HepG2 (cell line): ENCODE data around the gene VPS52. TPM values are rescaled to one million over a fixed set of nuclear protein-coding genes. Genes with fewer than 3 reads are reported as not detected.

Experiments used
- ATAC-seq: fragments of 200-7000 bp; cut with Tn5 transposase; 3 replicates; pipeline ENCODE4 v1.9.1; 2020; ENCODE audit warnings: mild to moderate bottlenecking, moderate library complexity
- BruUV-seq: library from RNA; stranded (reverse); fragments of 400-500 nt; replicated peaks from 2 replicates; lab custom pipeline; 2021; lab: Mats Ljungman, UMichigan
- CTCF ChIA-PET: fragments of 300-600 bp; formaldehyde crosslinking; extraction: SDS; loops from one replicate; lab custom pipeline; 2021; ENCODE audit warnings: low total read pairs, inconsistent platforms, low intra/inter-chr PET ratio; lab: Yijun Ruan, JAX
- POLR2A ChIA-PET: fragments of 350-600 bp; sonication (Branson Sonifier 250); formaldehyde crosslinking; loops from one replicate; lab custom pipeline; 2020; ENCODE audit warnings: antibody characterized with exemption, inconsistent platforms; lab: Yijun Ruan, JAX
- DNase-seq: peaks from one replicate; pipeline ENCODE4 v3.0.0-alpha.2; 2015; ENCODE audit warnings: low spot score
- FAIRE-seq: peaks from 3 replicates; lab custom pipeline; 2011; peaks lifted over from hg19 to GRCh38; lab: Jason Lieb, UNC
- H2AFZ ChIP-seq: one replicate; pipeline ENCODE4 v1.6.1; 2011; ENCODE audit warnings: low read length, inconsistent platforms
- H3K27ac ChIP-seq: fragments of 300-600 bp; 3 replicates; pipeline ENCODE4 v1.8.0; 2011; ENCODE audit warnings: mixed run types, mild to moderate bottlenecking, mixed read lengths, low read length, inconsistent platforms; ENCODE audit not compliant: insufficient read depth; ENCODE audit errors: extremely low read length
- H3K27me3 ChIP-seq, 2 experiments: fragments of 200-600 bp in 1 of 2; 2 replicates in 1 of 2; 3 replicates in 1 of 2; pipeline versions ENCODE4 v1.6.0 to v1.8.0; 2011; ENCODE audit warnings: low read length in 2 of 2, mild to moderate bottlenecking in 2 of 2, moderate library complexity in 2 of 2, inconsistent platforms in 1 of 2; ENCODE audit not compliant: insufficient read depth in 2 of 2, control insufficient read depth in 1 of 2
- H3K36me3 ChIP-seq, 2 experiments: fragments of 200-600 bp in 1 of 2; replicated peaks in 1 of 2; 2 replicates in 1 of 2; 3 replicates in 1 of 2; pipeline versions ENCODE4 v1.5.1 to v1.8.0; 2011; ENCODE audit warnings: low read length in 2 of 2, inconsistent platforms in 1 of 2; ENCODE audit not compliant: insufficient read depth in 2 of 2, control insufficient read depth in 1 of 2
- H3K4me1 ChIP-seq: 2 replicates; pipeline ENCODE4 v1.5.1; 2012; ENCODE audit warnings: low read length, inconsistent platforms; ENCODE audit not compliant: insufficient read depth
- H3K4me2 ChIP-seq: 2 replicates; pipeline ENCODE4 v1.6.0; 2011; ENCODE audit warnings: low read depth, low read length, inconsistent platforms
- H3K4me3 ChIP-seq, 3 experiments: fragments of 200-600 bp in 1 of 3; sonication (generic), shearing (Covaris generic) in 1 of 3; replicated peaks in 1 of 3; 2 replicates each; pipeline ENCODE4 v1.5.1; 2011 to 2016; ENCODE audit warnings: low read length in 3 of 3, inconsistent platforms in 2 of 3, low read depth in 2 of 3, mild to moderate bottlenecking in 2 of 3, control low read depth in 1 of 3, mixed read lengths in 1 of 3; ENCODE audit not compliant: insufficient read depth in 1 of 3
- H3K79me2 ChIP-seq: one replicate; pipeline ENCODE4 v1.6.1; 2011; ENCODE audit warnings: low read length, inconsistent platforms; ENCODE audit not compliant: insufficient read depth
- H3K9ac ChIP-seq: 2 replicates; pipeline ENCODE4 v1.6.0; 2011; ENCODE audit warnings: mild to moderate bottlenecking, low read depth, low read length, inconsistent platforms; ENCODE audit not compliant: insufficient read depth
- H3K9me3 ChIP-seq: 2 replicates; pipeline ENCODE4 v1.5.1; 2012; ENCODE audit warnings: mild to moderate bottlenecking, low read length
- H4K20me1 ChIP-seq: 2 replicates; pipeline ENCODE4 v1.6.0; 2011; ENCODE audit warnings: inconsistent platforms, mild to moderate bottlenecking, low read length, moderate library complexity; ENCODE audit not compliant: insufficient read depth
- ELF3 ChIP-seq: IDR thresholded peaks from 2 replicates; pipeline ENCODE4 v1.6.1; 2016; ENCODE audit warnings: missing genetic modification reagents, missing compliant biosample characterization
- HOXA9 ChIP-seq: sonication (generic); formaldehyde crosslinking; IDR thresholded peaks from 2 replicates; pipeline ENCODE4 v1.8.1; 2022; ENCODE audit warnings: missing genetic modification reagents, mild to moderate bottlenecking, moderate library complexity, borderline replicate concordance
- MBNL3 ChIP-seq: fragments of 250-450 bp; sonication (Bioruptor Pico); conservative IDR thresholded peaks from 2 replicates; pipeline ENCODE4 v1.8.0; 2022; ENCODE audit warnings: mild to moderate bottlenecking, inconsistent platforms
- NFATC3 ChIP-seq: sonication (generic); formaldehyde crosslinking; IDR thresholded peaks from 2 replicates; pipeline ENCODE4 v1.5.1; 2020; ENCODE audit warnings: mild to moderate bottlenecking, missing genetic modification reagents
- PAXIP1 ChIP-seq: sonication (generic); formaldehyde crosslinking; conservative IDR thresholded peaks from 2 replicates; pipeline ENCODE4 v1.4.0; 2020; ENCODE audit warnings: mild to moderate bottlenecking, missing genetic modification reagents, moderate library complexity
- PBX3 ChIP-seq: sonication (generic); formaldehyde crosslinking; IDR thresholded peaks from 2 replicates; pipeline ENCODE4 v1.8.1; 2023; ENCODE audit warnings: missing genetic modification reagents, inconsistent platforms, borderline replicate concordance
- ZGPAT ChIP-seq: IDR thresholded peaks from 2 replicates; pipeline ENCODE4 v1.6.1; 2016; ENCODE audit warnings: mild to moderate bottlenecking
- ZNF234 ChIP-seq: sonication (generic); formaldehyde crosslinking; conservative IDR thresholded peaks from 2 replicates; pipeline ENCODE4 v1.5.1; 2020; ENCODE audit warnings: mild to moderate bottlenecking, missing genetic modification reagents
- ZNF44 ChIP-seq: sonication (generic); formaldehyde crosslinking; IDR thresholded peaks from 2 replicates; pipeline ENCODE4 v1.5.1; 2020; ENCODE audit warnings: mild to moderate bottlenecking, missing genetic modification reagents
- ZNF468 ChIP-seq: sonication (generic); formaldehyde crosslinking; IDR thresholded peaks from 2 replicates; pipeline ENCODE4 v1.8.0; 2022; ENCODE audit warnings: mild to moderate bottlenecking, moderate library complexity, missing genetic modification reagents
- ZSCAN12 ChIP-seq: sonication (generic); formaldehyde crosslinking; IDR thresholded peaks from 2 replicates; pipeline ENCODE4 v1.9.0; 2021; ENCODE audit warnings: mild to moderate bottlenecking, missing genetic modification reagents
- WGBS: methylation state at CpG from one replicate; pipeline ENCODE4 v1.1.6; 2017; ENCODE audit warnings: low lambda C conversion rate; 5-methylcytosine and 5-hydroxymethylcytosine counted together
- in situ Hi-C: cut with HindIII; loops from 2 replicates; pipeline ENCODE4 v1.10.0; 2017; ENCODE audit warnings: low pct_unique_long_range_greater_than_20kb; ENCODE audit not compliant: extremely low pct_ligation_motif_present
- intact Hi-C: fragments of 100-400 bp; cut with micrococcal nuclease; formaldehyde crosslinking; loops from one replicate; pipeline ENCODE4 v1.10.0; 2022; ENCODE audit not compliant: unreplicated experiment
- polyA plus RNA-seq, 8 experiments: library from polyadenylated mRNA; depleted of rRNA in 3 of 8; stranded (reverse) in 7 of 8; unstranded in 1 of 8; fragments of >200 nt; fragmentation: Illumina TruSeq in 4 of 8; extraction: Trizol in 4 of 8; gene quantifications; 2 replicates each; pipeline versions ENCODE4 v1.2.1 to v1.2.3, GENCODE V29; 2011 to 2016; ENCODE audit warnings: low read depth in 4 of 8, missing spikeins in 1 of 8, mixed read lengths in 1 of 8; ENCODE audit not compliant: insufficient read depth in 1 of 8
- total RNA-seq, 5 experiments: library from RNA; depleted of rRNA; stranded (reverse); fragments of >200 nt; fragmentation: Illumina TruSeq; extraction: Trizol; gene quantifications; 2 replicates each; pipeline ENCODE4 v1.2.3, GENCODE V29; 2016; ENCODE audit warnings: low read depth in 1 of 5

VPS52 gene
- total and polyA plus RNA-seq, 2 of the 13 experiments (the other 11 are each of a cell fraction or from before 2014, with no cell fraction given) = 48.9 to 85.5 TPM

GRCh38 chr6:33211136-33211535 lies 60.5 kb downstream of the VPS52 start:
- Histone ChIP-seq H3K27me3 (peaks cover 9 to 29% of the 10 kb centered on the region in 2 experiments; a peak in 4 of 5 replicates), H3K9ac (no peak overlapping the region), H3K4me3 (no peak overlapping the region), H3K27ac (no peak overlapping the region), H3K79me2 (peaks cover 3% of the 10 kb centered on the region), H2AFZ (no peak overlapping the region), H3K36me3 (peaks cover 2 to 9% of the 10 kb centered on the region in 2 experiments; a peak in 4 of 5 replicates), H3K4me1 (peaks cover 46% of the 10 kb centered on the region), H3K9me3 (no peaks in the 10 kb centered on the region), H4K20me1 (no peaks in the 10 kb centered on the region), H3K4me2 (no peak overlapping the region)
- DNase-seq (no peak), ATAC-seq (no peak), FAIRE-seq (no peak)
- TF ChIP-seq ZNF44 (CRISPR knock-in tag) (no peak), PAXIP1 (no peak), NFATC3 (CRISPR knock-in tag) (no peak), ZNF234 (CRISPR knock-in tag) (no peak), ZNF468 (CRISPR knock-in tag) (no peak), PBX3 (no peak), ELF3 (CRISPR knock-in tag) (no peak), MBNL3 (CRISPR knock-in tag) (no peak), ZGPAT (CRISPR knock-in tag) (no peak), HOXA9 (CRISPR knock-in tag) (no peak), ZSCAN12 (no peak)
- CTCF ChIA-PET = no interaction called here
- intact Hi-C loops (no loop called here), in situ Hi-C loops (no loop called here)
- WGBS = 92% methylated on average over 17 of the region's 17 CpGs
- POLR2A ChIA-PET = no interaction called here
- no TSS peak for BruUV-seq
